GM04503 (cell line): ENCODE results near the gene SSBP2.

Source experiments
- DNase-seq: peaks from one replicate; pipeline ENCODE4 v3.0.0-alpha.2; 2012; ENCODE audit warnings: low read depth

Gene SSBP2

DNA sequence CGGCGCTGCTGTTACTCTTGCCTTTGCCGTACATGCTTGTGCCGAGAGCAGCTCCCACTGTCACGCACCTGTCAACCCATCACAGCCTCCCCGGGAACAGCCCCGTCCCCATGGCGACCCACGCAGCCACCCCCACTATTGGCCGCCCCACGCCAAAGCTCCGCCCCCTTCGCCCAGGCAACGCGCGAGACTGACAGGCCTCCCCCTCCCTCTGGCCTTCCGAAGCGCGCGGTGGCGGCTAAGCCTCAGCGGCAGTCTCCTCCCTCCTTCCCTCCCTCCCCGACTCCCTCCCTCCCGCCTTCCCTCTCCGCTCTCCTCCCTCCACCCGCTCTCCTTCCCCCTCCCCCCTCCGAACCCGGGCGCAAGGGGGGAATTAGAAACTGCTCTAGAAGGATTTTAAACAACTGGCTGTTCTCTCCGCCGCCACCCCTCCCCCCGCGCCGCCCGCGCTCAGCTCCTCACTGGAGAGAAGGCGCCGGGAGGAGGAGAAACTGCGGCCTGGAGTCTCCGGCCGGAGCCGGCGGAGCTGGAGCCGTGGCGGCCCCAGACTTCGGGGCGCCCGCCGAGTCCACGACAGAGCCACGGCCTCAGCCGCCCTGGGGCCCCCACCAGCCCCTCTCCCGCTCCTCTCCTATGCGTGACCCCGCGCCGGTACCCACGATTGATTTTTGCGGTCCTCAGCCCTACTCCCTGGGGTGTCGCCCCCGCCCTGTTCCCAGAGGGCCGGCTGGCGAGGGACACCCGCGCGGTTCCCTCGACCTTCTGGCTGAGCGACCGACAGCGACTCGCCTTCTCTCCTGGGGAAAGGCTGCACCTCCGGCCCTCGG lies at the start of gene SSBP2:
Gene SSBP2, minus strand, starts transcription at position 89 of the 827 bp plus-strand sequence. Its CDS starts 55 bp downstream, at position 34.
- peak; percentile 92 for DNase-seq

DNA sequence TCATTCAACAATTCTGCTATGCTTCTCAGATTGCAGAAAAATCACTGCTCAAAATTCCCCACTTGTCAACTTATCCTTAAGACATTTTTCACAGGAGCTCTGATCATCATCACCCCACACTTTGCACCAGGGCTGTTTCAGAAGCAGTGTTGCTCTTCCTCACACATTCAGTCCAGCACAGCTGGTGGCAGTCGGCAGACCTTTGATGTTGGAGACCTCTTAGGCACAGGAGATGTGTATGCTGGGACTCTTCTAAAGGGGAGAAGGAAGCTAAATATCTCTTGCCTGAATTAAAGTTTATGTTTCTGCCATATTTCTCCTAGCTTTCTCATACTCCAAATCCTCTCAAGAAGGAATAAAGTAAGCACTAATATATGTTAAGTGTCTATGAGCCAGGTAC lies 44.8 kb upstream of the SSBP2 start:
- DNase-seq = no peak

- no peak for DNase-seq
Observed at GRCh38 chr5:81794226-81794625, 43.3 kb upstream of the SSBP2 start.

DNA sequence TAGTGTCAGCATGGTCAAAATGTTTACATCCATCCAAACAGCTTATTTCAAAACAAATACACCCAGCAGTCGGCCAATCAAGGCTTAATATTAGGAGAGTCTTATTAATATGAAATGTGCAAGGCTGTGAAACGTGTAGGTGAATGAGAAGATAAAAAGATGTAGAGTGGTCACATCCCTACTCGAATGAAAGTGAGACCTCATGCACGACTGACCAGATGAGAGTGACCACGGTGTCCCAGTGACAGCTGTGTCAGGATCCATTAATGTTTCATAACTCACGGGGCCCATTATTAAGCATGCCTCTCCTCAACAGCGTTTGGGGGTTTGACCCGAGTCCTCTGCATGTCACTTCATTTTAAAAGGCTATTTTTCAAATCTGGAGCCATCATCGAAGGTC lies 39.4 kb upstream of the SSBP2 start:
- no peak for DNase-seq

GRCh38 chr5:81789033-81789432 lies 38.1 kb upstream of the SSBP2 start:
- DNase-seq = no peak

DNA sequence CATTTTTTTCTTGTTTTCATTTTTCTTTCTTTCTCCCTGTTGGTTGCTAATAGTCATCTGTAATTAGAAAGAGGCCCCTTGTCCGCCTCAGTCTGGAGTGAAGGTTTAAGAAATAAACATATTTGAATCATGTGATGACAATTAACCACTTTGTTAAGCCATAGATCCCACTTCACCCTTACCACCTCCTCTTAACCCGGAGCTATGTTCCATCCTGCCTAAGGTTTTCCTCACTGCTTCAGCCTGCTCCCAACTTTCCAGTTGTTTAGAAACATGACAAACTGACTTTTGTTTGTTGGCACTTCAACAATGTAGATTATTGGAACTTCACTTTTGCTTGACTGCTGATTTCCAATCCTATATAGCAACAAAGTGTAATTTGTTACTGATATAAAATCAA lies 37.4 kb upstream of the SSBP2 start:
- DNase-seq = no peak

DNA sequence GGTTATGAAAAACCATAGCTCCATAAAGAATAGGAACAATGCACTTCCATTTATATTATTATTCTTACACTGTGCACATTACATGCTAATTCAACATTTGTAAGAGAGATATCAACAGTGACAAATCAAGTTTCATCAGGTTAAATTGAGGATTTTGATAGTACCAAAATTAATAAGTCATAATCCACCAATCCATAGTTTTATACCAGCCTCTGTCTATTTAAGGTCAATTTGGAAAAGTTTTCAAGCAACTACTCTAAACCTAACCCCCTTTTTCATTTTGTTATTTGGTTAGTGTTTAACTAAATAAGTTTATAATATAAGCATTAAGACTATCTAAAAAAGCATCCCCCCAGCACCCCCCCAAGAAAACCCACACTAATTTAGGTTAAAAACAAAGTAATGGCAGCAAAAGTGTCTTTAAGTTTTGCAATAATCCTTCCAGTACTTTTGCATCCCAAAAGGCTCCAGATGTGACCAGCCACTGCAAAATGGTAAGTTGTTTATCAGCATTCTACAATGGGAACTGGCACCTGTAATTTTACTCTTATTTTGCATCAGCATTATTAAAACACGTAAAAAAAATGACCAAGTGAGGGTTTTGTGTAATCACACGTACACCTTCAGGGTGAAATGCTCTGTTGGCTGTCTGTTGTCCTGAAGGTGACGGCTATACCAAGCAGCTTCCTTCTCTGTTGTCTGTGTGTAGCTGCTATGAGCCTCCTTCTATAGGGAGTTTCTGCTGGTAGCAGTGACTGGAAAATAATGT lies 36.8 kb upstream of the SSBP2 start:
- DNase-seq = no peak

DNA sequence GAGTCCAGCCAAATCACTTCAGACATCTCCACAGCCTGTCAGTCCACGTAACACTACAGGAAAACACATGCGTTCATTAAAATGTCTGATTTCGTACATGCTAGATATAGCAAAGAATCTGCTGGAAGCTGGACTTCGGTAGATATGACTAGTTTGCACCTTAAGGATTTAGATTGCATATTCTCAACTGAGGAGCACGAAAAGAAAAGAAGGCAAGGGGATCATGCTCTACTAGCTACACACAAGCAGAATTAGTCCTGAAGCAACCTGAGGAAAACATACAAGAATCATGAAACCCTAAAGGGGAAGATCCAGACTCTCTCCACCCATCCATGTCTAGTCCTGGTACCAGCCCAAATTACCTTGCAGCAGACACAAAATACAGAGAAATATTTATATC lies 36.1 kb upstream of the SSBP2 start:
- DNase-seq = no peak

DNA sequence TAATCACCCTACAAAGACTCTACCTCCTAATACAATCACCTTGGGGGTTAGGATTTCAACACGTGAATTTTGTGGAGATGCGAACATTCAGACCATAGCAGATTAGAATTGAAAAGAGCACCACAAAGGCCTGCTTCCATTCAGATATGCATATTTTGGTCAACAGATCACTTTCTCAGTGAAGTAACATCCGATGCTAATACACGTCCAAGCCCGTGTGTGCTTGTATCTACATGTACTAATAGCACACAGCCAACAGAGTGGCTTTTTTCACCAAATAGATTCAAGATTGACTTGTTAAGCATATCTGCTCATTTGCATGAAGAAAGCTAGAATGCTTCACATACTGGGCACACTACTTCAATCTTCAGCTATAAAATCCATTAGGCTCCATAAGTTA lies 35.6 kb upstream of the SSBP2 start:
- no peak for DNase-seq

GRCh38 chr5:81785322-81785721 lies 34.4 kb upstream of the SSBP2 start:
- DNase-seq = no peak

DNA sequence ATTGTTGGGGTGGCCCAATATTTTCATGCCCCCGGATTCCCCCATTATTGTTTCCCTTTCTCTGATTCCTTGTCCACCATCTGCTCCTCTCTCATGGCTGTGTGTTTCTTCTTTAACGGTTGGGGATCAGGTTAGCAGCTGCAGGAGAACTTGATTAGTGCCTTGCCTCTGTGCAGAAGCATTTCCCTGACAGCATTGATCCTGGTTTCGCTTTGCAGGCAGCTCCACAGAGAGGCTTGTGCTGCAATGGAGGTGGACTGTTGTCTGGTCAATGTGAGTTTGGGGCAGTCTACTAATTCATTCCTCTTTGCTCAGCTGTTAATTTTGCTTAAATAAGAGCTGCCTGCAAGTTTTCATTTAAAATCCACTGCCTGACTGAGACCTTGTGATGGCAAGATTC lies 32.5 kb upstream of the SSBP2 start:
- no peak for DNase-seq

GRCh38 chr5:81782811-81783210 lies 31.9 kb upstream of the SSBP2 start:
- DNase-seq = no peak

DNA sequence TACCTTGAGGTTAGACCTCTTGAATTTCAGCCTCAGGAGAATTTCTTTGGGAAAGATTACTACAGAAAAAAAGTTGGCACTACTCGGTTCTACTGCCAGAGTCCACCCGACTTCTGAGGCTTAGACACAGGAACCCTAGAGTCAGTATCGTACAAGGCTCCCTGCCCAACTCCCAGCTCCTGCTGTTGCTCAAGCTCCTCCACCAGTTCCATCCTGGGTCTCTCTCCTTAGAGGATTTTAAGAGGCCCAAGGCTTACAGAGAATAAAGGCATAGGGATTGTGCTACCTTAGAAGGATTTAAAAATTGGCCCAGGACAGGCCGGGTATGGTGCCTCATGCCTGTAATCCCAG lies 29.0 kb upstream of the SSBP2 start:
- no peak for DNase-seq

DNA sequence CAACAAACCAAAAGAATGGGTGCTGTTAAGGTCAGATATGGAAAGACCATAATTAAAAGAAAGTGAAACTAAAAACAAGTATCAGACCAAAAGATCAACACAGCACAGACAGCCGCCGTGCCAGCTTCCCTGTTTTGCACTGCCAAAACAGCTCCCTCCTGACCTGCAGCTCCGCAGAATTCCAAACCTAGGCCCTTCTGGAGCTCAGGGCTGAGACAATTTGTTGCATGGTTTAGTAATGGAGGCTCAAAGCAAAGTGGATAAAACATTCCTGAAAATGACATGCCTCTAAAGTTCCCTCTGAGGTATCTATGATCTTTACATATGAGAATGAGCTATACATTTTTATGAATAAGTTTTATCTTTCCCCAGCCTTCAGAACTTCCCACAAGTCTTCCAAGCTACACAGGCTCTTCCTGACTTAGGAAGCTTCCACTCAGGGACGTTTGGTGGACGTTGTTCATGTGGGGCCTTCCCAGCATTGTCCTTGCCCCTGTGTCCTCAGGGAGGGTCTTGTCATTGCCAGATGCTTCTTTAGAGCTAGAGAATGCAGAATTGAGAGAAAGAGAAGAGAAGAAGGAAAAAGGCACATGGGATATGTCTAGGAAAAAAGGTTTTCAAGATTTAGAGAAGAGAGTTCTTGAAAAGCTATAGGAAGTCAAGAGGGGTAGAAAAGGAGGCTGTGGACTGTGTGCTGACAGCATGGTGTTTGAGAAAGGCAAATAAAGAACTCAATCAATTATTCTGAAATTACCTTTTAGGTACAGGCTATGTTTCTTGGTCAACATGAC lies 28.4 kb upstream of the SSBP2 start:
- no peak for DNase-seq

- DNase-seq = no peak
Observed at GRCh38 chr5:81778642-81779041, 27.7 kb upstream of the SSBP2 start.

- no peak for DNase-seq
Observed at GRCh38 chr5:81776258-81776657, 25.4 kb upstream of the SSBP2 start.

DNA sequence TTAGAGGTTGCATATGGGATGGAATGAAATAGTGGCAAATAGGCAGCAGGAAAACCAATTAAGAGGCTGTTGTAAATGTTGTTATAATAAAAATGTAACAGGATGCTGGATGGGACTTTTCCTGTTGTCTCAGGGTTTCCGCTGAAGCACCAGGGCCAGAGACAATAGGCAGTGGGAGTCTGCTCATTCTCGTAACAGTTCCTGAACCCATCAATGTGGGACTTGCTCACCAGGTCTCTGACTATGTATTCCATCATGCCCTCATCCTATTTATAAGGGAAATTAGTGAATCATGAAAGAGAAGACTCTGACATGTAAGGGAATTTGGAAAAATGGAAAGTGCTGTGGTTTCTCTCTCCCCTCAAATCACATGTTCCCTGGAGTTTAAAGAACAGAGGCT lies 23.5 kb upstream of the SSBP2 start:
- no peak for DNase-seq

- DNase-seq = no peak
Observed at GRCh38 chr5:81773574-81773973, 22.7 kb upstream of the SSBP2 start.

- no peak for DNase-seq
Observed at GRCh38 chr5:81773161-81773560, 22.3 kb upstream of the SSBP2 start.

GRCh38 chr5:81772488-81772887 lies 21.6 kb upstream of the SSBP2 start:
- no peak for DNase-seq

GRCh38 chr5:81768935-81769452 lies 18.1 kb upstream of the SSBP2 start:
- peak; percentile 87 for DNase-seq

GRCh38 chr5:81767938-81768337 lies 17.0 kb upstream of the SSBP2 start:
- no peak for DNase-seq

DNA sequence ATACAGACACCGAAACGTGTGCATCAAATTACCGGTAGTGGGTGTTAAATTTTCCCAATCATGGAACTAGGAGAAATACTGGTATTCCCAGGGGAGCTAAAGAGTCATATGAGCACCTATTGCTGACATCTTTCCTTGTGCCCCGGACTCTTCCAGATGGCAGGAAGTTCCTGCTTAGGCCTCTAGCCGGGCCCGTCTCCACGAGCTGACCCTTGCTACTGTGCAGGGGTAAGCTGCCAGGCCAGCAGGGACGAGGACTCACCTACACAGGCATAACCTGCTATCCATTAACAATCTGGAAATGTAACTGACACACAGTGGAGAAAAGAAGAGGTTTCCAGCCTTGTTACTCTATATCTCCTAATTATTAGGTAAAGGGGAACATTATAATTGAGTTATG lies 16.2 kb upstream of the SSBP2 start:
- DNase-seq = no peak
